GM19023 (cell line): Measurements from ENCODE around the gene DBN1.

Source experiments
- ATAC-seq: cut with Tn5 transposase; IDR thresholded peaks from one replicate; pipeline ENCODE4 v1.9.1; 2021; ENCODE audit warnings: mild to moderate bottlenecking, moderate library complexity; ENCODE audit not compliant: unreplicated experiment

The DBN1 gene

GRCh38 chr5:177457852-177458681, 15.4 kb downstream of the DBN1 start:
- no peak for ATAC-seq

DNA sequence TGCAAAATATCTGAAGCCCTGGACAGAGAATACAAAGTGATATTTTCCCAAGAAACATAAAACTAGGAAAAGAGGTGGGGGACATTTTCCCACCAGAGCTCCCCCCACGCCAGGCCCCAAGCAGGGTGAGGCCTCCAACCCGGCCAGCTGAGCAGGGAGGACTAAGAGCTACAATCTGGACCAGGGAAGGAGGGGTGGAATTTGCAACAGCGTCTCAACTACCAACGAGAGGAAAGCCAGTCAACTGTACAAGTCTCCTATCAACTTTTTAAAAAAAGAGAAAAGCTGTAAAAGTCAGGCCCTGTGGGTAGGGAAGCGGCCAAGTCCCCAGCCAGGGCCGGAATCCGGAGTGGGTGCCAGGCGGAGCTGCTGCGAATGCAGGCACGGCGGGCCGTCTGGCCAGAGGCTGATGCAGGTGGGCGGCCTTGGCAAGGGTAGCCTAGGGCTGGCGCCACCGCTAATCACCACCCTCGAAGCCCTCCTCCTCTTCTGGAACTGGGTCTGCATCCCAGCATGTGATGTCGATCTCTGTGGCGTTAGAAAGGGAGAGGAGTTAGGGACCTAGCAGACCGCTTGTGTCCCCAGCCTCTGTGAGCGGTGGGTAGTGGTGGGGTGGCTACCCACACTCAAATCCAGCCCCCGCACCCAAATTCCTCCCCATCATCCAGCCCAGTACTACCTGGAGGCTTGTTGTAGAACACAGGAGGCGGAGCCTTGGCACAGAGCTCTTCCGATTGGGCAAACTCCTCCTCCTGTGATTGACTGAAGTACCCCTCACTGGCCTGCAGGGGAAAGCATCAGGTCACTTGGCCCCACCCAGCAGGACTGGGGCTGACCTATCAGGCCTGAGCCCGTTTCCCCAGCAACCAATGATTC, 16.2 kb downstream of the DBN1 start:
- ATAC-seq: peak; percentile 44

- no peak for ATAC-seq
Observed at GRCh38 chr5:177456591-177456964, 16.9 kb downstream of the DBN1 start.

- peak; percentile 8 for ATAC-seq
Observed at GRCh38 chr5:177455661-177456590, 17.5 kb downstream of the DBN1 start.

DNA sequence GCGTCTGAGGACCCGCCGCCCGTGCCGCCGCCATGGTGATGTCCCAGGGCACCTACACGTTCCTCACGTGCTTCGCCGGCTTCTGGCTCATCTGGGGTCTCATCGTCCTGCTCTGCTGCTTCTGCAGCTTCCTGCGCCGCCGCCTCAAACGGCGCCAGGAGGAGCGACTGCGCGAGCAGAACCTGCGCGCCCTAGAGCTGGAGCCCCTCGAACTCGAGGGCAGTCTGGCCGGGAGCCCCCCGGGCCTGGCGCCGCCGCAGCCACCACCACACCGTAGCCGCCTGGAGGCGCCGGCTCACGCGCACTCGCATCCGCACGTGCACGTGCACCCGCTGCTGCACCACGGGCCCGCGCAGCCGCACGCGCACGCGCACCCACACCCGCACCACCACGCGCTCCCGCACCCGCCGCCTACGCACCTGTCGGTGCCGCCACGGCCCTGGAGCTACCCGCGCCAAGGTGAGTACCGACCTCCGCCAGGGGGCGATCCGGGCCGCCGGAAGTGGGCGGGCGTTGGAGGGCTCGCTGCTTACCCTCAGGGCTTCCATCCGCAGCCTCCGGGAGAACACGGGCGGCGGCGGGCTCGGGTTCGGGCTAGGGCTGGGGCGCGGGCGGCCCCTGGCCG, 18.3 kb downstream of the DBN1 start:
- peak; percentile 50 for ATAC-seq

GRCh38 chr5:177454397-177455035, 18.9 kb downstream of the DBN1 start:
- ATAC-seq: peak; percentile 41

- ATAC-seq: peak; percentile 0
Observed at GRCh38 chr5:177453852-177454396, 19.5 kb downstream of the DBN1 start.

DNA sequence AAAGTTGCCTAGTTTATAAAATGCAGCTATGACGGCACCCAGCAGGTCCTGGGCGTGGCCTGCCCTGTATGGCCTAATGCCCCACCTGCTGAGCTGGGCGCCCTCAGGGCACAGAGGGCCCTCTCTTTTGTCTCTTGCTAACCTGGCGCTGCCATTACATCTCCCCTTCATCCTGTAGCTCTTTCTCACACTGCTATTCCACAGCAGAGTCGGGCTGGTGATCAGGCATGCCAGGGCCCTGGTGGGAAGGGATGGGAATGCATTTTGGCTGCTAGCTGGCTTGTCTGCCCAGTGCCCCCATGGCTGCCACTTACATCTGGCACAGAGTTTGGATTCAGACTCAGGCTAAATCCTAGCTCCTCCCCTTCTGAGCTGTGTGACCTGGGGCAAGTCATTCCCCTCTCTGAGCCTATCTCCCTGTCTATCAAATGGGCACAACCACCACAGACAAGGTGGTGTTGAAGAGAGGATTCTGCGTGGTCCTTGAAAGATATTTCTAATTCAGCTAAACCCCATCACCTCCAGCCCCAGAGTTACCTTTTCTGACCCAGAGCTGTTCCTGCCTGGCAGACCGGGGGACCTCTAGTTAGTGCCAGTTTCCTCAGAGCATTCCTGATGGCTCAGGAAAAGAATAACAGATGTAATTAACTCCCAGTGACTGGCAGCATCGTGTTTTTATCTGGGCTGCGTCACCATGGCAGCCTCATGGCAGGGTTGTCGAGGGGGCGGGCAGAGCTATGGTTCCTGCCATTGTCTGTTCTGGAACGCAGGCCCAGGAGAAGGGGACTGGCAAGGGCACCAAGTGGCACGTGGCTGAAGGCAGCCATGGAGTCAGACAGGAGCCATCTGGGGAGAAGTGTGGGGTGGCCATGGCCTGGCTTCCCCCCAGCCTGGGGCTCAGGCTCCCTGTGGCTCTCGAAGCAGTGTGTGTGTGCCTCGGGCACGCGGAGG, 20.5 kb downstream of the DBN1 start:
- no peak for ATAC-seq

GRCh38 chr5:177450667-177451424, 22.6 kb downstream of the DBN1 start:
- no peak for ATAC-seq

DNA sequence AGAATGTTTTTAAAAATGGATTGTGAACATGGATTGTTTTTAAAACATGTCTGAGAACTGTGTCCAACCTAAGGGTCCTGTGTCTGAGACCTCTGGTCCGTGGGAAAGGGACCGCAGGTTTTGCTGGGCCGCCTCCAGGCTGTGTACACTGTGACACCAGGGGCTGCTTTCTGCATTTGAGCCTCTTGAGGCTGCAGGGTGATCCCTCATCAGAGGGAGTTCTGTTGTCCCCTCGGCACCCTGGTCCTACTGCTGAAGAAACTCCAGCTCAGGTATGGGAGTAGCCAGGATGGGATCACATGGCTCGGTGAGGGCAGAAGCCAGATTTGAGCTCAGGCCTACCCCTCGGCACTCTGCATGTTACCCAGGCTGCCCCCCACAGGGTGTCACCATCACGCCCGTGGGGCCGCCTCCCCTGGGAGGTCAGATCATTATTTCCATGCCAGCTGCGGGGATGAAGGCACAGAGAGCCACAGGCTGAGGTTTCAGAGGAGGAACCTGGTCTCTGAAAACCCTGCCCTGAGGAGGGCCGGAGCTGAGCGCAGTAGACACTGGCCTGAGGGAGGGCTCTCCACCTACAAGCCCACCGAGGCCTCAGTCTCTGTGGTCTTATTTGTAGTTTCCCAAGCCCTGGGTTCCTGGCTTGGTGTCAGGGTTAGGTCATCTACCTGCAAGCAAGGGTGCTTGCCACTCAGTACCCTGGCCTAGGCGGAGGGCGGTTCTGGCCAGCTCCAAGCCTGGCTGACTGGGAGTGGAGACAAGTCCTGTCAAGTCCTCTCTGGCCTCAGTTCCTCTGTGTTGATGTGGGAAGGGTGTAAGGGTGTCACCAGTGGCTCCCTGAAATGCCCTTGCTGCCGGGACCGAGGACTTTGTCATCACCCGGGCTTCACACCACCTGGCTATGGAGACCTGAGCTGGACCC, 24.0 kb downstream of the DBN1 start:
- no peak for ATAC-seq

- ATAC-seq: no peak
Observed at GRCh38 chr5:177448244-177448950, 25.0 kb downstream of the DBN1 start.

GRCh38 chr5:177447611-177448243, 25.7 kb downstream of the DBN1 start:
- no peak for ATAC-seq

DNA sequence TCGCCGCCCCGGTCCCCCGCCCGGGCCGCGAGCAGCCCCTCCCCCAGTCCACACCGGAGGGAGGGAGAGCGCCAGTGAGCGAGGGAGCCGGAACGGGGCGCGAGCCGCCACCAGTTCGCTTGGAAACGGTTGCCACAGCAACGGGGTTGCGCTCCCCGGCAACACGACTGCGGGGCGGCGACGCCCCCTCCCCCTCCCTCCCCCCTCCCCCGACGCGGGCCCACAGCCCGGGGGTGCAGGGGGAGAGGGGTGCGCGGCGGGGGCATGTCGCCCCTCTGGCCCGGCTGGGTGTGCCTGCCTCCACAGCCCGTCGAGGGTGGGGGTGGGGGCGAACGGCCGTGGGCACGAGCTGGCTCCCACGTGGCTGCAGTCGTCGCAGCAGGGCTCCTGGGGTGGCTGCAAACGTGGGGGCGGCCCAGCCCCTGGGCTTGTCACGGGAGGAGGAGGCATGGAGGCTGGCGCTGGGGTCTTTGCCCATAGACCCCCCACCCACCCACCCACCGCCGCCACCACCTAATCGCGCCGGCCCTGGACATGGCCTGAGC, 26.3 kb downstream of the DBN1 start:
- ATAC-seq: peak; percentile 25

DNA sequence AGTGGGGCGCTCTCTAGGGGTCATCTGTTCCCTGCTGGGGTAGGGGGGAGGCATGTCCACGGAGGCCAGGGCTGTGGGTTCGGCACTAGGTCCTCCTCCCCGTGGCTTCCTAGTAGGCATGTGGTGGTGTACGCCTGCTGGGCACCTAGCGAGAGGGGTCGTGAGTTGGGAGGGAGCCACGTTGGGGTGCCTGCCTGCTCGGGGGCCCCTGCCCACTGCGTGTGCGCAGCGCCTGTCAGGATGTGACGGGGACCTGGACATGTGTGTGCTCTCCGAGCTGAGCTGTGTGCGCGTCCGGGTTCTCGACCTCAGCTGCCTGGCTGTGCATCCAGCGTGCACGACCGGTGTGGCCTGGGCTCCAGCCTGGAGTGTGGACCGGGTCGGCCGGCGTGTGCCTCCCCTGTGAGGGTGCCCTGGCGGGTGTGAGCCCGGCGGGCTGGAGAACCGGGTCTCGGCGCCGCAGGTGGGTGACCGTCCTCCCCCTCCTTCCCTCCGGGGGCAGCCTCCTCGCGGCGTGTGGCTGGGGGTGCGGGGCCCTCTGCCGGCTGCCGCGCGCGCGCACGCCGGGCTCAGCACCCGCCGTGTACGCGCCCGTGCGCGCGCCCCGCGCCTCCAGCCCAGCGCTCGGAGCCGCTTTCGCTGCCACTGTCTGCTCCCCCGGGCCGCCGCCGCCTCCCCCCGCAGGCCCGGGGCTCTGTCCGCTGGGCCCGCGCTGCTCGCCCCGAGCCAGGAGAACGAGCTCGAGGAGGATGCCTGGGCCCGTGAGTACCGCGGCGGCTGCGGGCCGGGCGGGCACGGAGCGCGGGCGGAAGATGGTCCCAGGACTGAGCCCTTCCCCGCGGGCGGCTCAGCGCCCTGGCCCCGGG, 27.0 kb downstream of the DBN1 start, which contains the start of gene PRR7:
PRR7 (plus strand) TSS at position 615 of the 866 bp plus-strand sequence. CDS start 8,254 bp downstream, outside the sequence.
- ATAC-seq: peak; percentile 54
